Tibial nerve (tissue), 4 donors: ENCODE measurements around the gene COMP. TPM values are rescaled to one million over a fixed set of nuclear protein-coding genes. Genes with fewer than 3 reads are reported as not detected.

Source experiments
- DNase-seq, 2 donors: peaks; one replicate each; pipeline ENCODE4 v3.0.0-alpha.2; 2019; ENCODE audit warnings: low spot score in 2 of 2
- H3K27ac ChIP-seq, 4 donors: fragments of 200-600 bp; sonication (generic) in 3 of 4; one replicate each; pipeline ENCODE4 v1.5.1; 2017 to 2019; ENCODE audit warnings: mild to moderate bottlenecking in 1 of 4
- H3K27me3 ChIP-seq, 2 donors: fragments of 200-600 bp; sonication (generic) in 1 of 2; one replicate each; pipeline versions ENCODE4 v1.5.1 to v1.6.0; 2017 to 2019
- H3K36me3 ChIP-seq, 3 donors: fragments of 200-600 bp; sonication (generic); one replicate each; pipeline ENCODE4 v1.5.1; 2018 to 2019
- H3K4me1 ChIP-seq, 4 donors: fragments of 200-600 bp; sonication (generic) in 3 of 4; one replicate each; pipeline ENCODE4 v1.5.1; 2017 to 2019
- H3K4me3 ChIP-seq, 4 donors: fragments of 200-600 bp; sonication (generic) in 3 of 4; one replicate each; pipeline ENCODE4 v1.5.1; 2017 to 2019; ENCODE audit warnings: mild to moderate bottlenecking in 1 of 4, moderate library complexity in 1 of 4
- H3K9me3 ChIP-seq, 4 donors: fragments of 200-600 bp; sonication (generic) in 3 of 4; one replicate each; pipeline ENCODE4 v1.5.1; 2017 to 2019
- EP300 ChIP-seq, 2 donors: sonication (generic); formaldehyde crosslinking; IDR thresholded peaks; one replicate each; pipeline ENCODE4 v1.6.1; 2017; ENCODE audit warnings: antibody characterized with exemption in 2 of 2, mild to moderate bottlenecking in 1 of 2
- POLR2A ChIP-seq, 2 donors: fragments of 450-650 bp; IDR thresholded peaks; one replicate each; pipeline ENCODE4 v1.6.1; 2017; ENCODE audit warnings: antibody characterized with exemption in 2 of 2, mild to moderate bottlenecking in 2 of 2, moderate library complexity in 2 of 2
- WGBS, 2 donors: methylation state at CpG; one replicate each; pipeline ENCODE4 v1.1.5; 2018; 5-methylcytosine and 5-hydroxymethylcytosine counted together
- total RNA-seq, 4 donors: library from RNA; depleted of rRNA; stranded (reverse); fragments of >200 nt; gene quantifications; one replicate each; pipeline ENCODE4 v1.1.0, GENCODE V29; 2016
- TF ChIP-seq, protein P1 (sequence below), 5 experiments: fragments of 200-600 bp in 3 of 5; fragments of 450-650 bp in 2 of 5; sonication (generic) in 3 of 5; IDR thresholded peaks; one replicate each; pipeline ENCODE4 v1.5.1; 2016 to 2019; ENCODE audit warnings: antibody characterized with exemption in 5 of 5, mild to moderate bottlenecking in 3 of 5, moderate library complexity in 2 of 5

The COMP gene
- total RNA-seq, 4 donors from 2014 or later: 14.0 to 117 (median 25.3) TPM

DNA sequence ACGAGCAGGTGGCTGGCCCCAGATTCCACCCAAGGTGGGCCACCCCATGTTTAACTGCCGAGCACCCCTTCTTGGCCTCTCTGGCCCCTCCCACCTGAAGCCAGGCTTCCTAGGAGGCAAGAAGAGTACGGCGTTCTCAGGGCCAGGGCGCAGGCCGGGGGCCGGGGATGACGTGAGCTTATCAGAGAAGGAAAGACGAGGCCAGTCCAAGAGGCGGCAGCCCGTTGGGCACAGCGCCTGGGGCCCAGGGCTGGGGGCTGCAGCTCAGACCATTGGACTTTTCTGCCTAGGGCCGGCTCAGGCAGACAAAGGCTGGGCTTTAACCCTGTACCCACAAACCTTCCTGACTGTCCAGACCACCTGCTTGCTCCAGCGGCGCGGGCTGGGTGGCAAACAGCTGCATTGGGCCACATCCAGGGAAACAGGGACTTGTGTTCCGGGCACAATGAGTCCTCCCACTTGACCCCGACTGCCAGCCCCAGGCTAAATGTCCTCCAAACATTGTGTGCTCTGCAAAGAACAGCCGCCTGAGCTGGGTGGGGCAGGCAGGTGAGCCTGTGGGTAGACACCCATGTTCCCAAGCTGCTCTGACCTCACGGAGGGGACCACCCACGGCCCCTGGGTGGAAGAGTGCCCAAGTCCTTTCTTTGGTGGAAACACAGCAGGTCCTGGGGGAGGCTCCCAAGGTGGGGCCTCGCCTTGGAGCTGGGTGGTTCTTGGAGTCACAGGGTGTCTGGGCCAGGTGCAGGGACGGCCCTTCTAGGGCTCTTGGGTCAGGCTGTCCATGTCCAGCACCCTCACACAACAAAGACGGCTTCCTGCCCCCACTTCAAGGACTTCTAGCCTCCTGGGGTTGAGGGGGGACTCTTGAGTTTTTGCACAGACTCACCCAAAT lies 21.9 kb downstream of the COMP start:
- Histone ChIP-seq H3K4me1 (peaks cover 0 to 5% (median 0%) of the 10 kb centered on the region in 4 donors), H3K27ac (no peak overlapping the region), H3K4me3 (no peak overlapping the region), H3K9me3 (no peaks in the 10 kb centered on the region), H3K36me3 (peaks cover 0 to 53% (median 0%) of the 10 kb centered on the region in 3 donors), H3K27me3 (no peaks in the 10 kb centered on the region)
- DNase-seq: no peak
- TF ChIP-seq EP300 (IDR thresholded peaks at IDR 0.05): no peak
- TF ChIP-seq, protein P1, sequence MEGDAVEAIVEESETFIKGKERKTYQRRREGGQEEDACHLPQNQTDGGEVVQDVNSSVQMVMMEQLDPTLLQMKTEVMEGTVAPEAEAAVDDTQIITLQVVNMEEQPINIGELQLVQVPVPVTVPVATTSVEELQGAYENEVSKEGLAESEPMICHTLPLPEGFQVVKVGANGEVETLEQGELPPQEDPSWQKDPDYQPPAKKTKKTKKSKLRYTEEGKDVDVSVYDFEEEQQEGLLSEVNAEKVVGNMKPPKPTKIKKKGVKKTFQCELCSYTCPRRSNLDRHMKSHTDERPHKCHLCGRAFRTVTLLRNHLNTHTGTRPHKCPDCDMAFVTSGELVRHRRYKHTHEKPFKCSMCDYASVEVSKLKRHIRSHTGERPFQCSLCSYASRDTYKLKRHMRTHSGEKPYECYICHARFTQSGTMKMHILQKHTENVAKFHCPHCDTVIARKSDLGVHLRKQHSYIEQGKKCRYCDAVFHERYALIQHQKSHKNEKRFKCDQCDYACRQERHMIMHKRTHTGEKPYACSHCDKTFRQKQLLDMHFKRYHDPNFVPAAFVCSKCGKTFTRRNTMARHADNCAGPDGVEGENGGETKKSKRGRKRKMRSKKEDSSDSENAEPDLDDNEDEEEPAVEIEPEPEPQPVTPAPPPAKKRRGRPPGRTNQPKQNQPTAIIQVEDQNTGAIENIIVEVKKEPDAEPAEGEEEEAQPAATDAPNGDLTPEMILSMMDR (IDR thresholded peaks at IDR 0.05): no peak
- TF ChIP-seq POLR2A (IDR thresholded peaks at IDR 0.05): no peak
- WGBS, 2 donors: 82% methylated on average over 20 to 23 of the region's 24 CpGs

DNA sequence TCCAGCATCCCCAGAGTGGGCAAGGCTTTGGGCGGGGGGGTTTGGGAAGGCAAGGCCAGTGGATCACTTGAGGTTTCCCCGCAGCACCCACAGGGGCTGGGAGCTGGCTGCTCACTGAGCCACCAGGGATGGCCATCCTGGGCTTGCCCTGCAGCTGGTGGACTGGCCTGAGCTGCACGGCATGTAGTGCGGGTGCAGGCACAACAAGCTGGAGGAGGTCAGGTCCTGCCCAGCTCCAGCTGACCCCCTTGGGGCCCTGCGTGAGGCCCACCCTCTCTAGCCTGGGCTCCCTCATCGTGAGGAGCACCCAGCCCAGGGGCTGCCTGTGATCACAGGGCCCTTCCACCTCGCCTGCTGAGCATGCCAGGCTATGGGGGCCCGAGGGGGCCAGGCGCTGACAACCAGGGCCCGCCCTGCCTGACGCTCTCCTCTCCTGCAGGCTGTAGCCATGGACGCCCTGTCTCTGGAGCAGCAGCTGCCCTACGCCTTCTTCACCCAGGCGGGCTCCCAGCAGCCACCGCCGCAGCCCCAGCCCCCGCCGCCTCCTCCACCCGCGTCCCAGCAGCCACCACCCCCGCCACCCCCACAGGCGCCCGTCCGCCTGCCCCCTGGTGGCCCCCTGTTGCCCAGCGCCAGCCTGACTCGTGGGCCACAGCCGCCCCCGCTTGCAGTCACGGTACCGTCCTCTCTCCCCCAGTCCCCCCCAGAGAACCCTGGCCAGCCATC lies 22.9 kb downstream of the COMP start:
- no peaks in the 10 kb centered on the region for H3K27me3 ChIP-seq
- peaks cover 0 to 44% (median 0%) of the 10 kb centered on the region in 3 donors for H3K36me3 ChIP-seq
- H3K9me3 ChIP-seq: no peaks in the 10 kb centered on the region
- no peak for DNase-seq
- peaks cover 0 to 11% (median 0%) of the 10 kb centered on the region in 4 donors for H3K4me1 ChIP-seq
- no peak overlapping the region for H3K27ac ChIP-seq
- no peak overlapping the region for H3K4me3 ChIP-seq
- 61 to 65% methylated on average over 15 to 21 of the region's 30 CpGs for WGBS, 2 donors
- TF ChIP-seq, protein P1 (IDR thresholded peaks at IDR 0.05): no peak
- TF ChIP-seq EP300 (IDR thresholded peaks at IDR 0.05): no peak
- TF ChIP-seq POLR2A (IDR thresholded peaks at IDR 0.05): no peak

DNA sequence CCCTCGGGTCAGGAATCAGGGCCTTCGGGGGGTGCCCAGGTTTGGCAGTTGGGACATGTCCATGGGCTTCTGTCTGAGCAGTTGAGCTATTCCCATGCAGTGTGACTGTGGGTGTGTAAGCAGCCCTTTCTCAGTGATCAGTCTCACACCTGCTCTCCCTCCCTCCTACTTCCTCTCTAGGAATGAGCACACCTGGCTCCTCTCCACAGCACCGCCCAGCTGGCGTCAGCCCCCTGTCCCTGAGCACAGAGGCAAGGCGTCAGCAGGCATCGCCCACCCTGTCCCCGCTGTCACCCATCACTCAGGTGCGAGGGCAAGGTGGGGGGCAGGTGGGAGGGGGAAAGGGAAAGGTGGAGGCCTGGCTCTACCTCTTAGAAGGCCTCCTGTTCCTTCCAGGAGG lies 25.9 kb downstream of the COMP start:
- H3K36me3 ChIP-seq: peaks cover 0 to 28% (median 0%) of the 10 kb centered on the region in 3 donors
- 88 to 94% methylated on average over 6 to 8 of the region's 8 CpGs for WGBS, 2 donors
- no peaks in the 10 kb centered on the region for H3K9me3 ChIP-seq
- TF ChIP-seq EP300 (IDR thresholded peaks at IDR 0.05) (no peak), POLR2A (IDR thresholded peaks at IDR 0.05) (no peak)
- TF ChIP-seq, protein P1 (IDR thresholded peaks at IDR 0.05): no peak
- no peak for DNase-seq
- no peak overlapping the region for H3K27ac ChIP-seq
- H3K4me3 ChIP-seq: no peak overlapping the region
- no peaks in the 10 kb centered on the region for H3K27me3 ChIP-seq
- H3K4me1 ChIP-seq: peaks cover 0 to 34% (median 5%) of the 10 kb centered on the region in 4 donors

DNA sequence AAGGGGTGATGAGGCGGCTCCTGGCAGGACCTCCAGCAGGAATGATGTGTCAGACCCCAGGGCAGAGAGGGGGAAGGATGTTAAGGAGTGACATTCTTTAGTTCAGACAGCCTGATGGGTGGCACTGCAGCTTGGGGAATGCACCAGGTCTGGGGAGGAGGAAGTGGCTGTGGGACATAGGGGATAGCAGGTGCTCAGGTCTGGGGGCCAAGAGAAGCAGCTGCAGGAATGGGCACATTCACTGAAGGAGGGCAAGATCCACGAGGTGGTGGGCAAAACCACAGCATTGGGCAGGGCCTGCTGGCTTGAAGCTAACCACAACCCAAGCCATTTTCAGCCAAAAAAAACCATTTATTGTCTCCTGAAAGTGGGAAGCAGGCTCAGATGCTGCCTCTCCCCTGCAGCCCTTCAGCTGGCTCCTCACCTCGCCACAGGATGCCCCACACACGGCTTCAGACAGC lies 26.5 kb downstream of the COMP start:
- TF ChIP-seq POLR2A (IDR thresholded peaks at IDR 0.05) (no peak), EP300 (IDR thresholded peaks at IDR 0.05) (no peak)
- TF ChIP-seq, protein P1 (IDR thresholded peaks at IDR 0.05): no peak
- no peak overlapping the region for H3K27ac ChIP-seq
- WGBS, 2 donors: 69 to 74% methylated on average over 4 of the region's 4 CpGs
- no peak overlapping the region for H3K4me3 ChIP-seq
- no peaks in the 10 kb centered on the region for H3K9me3 ChIP-seq
- H3K36me3 ChIP-seq: peaks cover 0 to 32% (median 0%) of the 10 kb centered on the region in 3 donors
- H3K4me1 ChIP-seq: peaks cover 0 to 34% (median 5%) of the 10 kb centered on the region in 4 donors
- H3K27me3 ChIP-seq: no peaks in the 10 kb centered on the region
- no peak for DNase-seq
